PC-3 (cell line): ENCODE measurements around the gene NACC2. TPM values are rescaled to one million over a fixed set of nuclear protein-coding genes. Genes with fewer than 3 reads are reported as not detected.

Source experiments
- ATAC-seq: fragments of 200-7000 bp; cut with Tn5 transposase; 2 replicates; pipeline ENCODE4 v1.9.1; 2020; ENCODE audit warnings: mild to moderate bottlenecking, moderate library complexity
- BruUV-seq: library from RNA; stranded (reverse); fragments of 400-500 nt; replicated peaks from 2 replicates; lab custom pipeline; 2021; lab: Mats Ljungman, UMichigan
- CTCF ChIA-PET: fragments of 300-600 bp; sonication (Branson Sonifier 250); formaldehyde crosslinking; loops from one replicate; lab custom pipeline; 2022; ENCODE audit warnings: antibody characterized with exemption; lab: Charles Lee
- POLR2A ChIA-PET: fragments of 300-600 bp; sonication (Branson Sonifier 250); formaldehyde crosslinking; loops from one replicate; lab custom pipeline; 2022; ENCODE audit warnings: antibody characterized with exemption; ENCODE audit not compliant: unreplicated experiment; lab: Charles Lee
- DNase-seq: peaks from one replicate; pipeline ENCODE4 v3.0.0-alpha.2; 2015
- H2AFZ ChIP-seq: fragments of 300-600 bp; sonication (generic); 2 replicates; pipeline ENCODE4 v1.6.0; 2016; ENCODE audit warnings: antibody characterized with exemption, low read length
- H3F3A ChIP-seq: fragments of 300-600 bp; sonication (generic); one replicate; pipeline ENCODE4 v1.6.0; 2017; ENCODE audit warnings: antibody characterized with exemption, low read length, control low read depth, mild to moderate bottlenecking; ENCODE audit not compliant: unreplicated experiment
- H3K27ac ChIP-seq: fragments of 300-600 bp; sonication (generic); 2 replicates; pipeline ENCODE4 v1.5.1; 2016; ENCODE audit warnings: mild to moderate bottlenecking, low read length
- H3K27me3 ChIP-seq: fragments of 300-600 bp; sonication (generic); 2 replicates; pipeline ENCODE4 v1.6.1; 2016; ENCODE audit warnings: low read length, mixed read lengths
- H3K36me3 ChIP-seq: fragments of 300-600 bp; sonication (generic); 2 replicates; pipeline ENCODE4 v1.6.1; 2016; ENCODE audit warnings: low read depth, mixed run types, low read length, mixed read lengths
- H3K4me1 ChIP-seq: fragments of 300-600 bp; sonication (generic); 2 replicates; pipeline ENCODE4 v1.5.1; 2016; ENCODE audit warnings: low read length; ENCODE audit not compliant: insufficient read depth
- H3K4me2 ChIP-seq: fragments of 300-600 bp; sonication (generic); 2 replicates; pipeline ENCODE4 v1.6.0; 2016; ENCODE audit warnings: low read length
- H3K4me3 ChIP-seq: fragments of 300-600 bp; sonication (generic); 2 replicates; pipeline ENCODE4 v1.5.1; 2016; ENCODE audit warnings: mild to moderate bottlenecking, low read length, mixed read lengths
- H3K79me2 ChIP-seq: fragments of 300-600 bp; sonication (generic); 2 replicates; pipeline ENCODE4 v1.6.1; 2017; ENCODE audit warnings: low read length, mixed read lengths
- H3K9ac ChIP-seq: fragments of 300-600 bp; sonication (generic); 2 replicates; pipeline ENCODE4 v1.6.0; 2016; ENCODE audit warnings: mild to moderate bottlenecking, low read length
- H3K9me2 ChIP-seq: fragments of 300-600 bp; sonication (generic); replicated peaks from 2 replicates; pipeline ENCODE4 v1.6.1; 2016; ENCODE audit warnings: mixed run types, low read length, mixed read lengths
- H3K9me3 ChIP-seq: fragments of 300-600 bp; sonication (generic); 2 replicates; pipeline ENCODE4 v1.6.1; 2016; ENCODE audit warnings: low read length, mixed read lengths
- H4K20me1 ChIP-seq: fragments of 300-600 bp; sonication (generic); 2 replicates; pipeline ENCODE4 v1.6.1; 2016; ENCODE audit warnings: low read length, mixed read lengths
- CTCF ChIP-seq: fragments of 300-600 bp; sonication (generic); conservative IDR thresholded peaks from 2 replicates; pipeline ENCODE4 v1.5.1; 2017; ENCODE audit warnings: antibody characterized with exemption, low read depth, mild to moderate bottlenecking, low read length
- EZH2 ChIP-seq: fragments of 300-600 bp; sonication (generic); IDR thresholded peaks from one replicate; pipeline ENCODE4 v1.6.1; 2017; ENCODE audit warnings: antibody characterized with exemption, mild to moderate bottlenecking, low read length; ENCODE audit not compliant: unreplicated experiment
- EZH2phosphoT487 ChIP-seq: fragments of 300-600 bp; sonication (generic); IDR thresholded peaks from 2 replicates; pipeline ENCODE4 v1.6.1; 2018; ENCODE audit warnings: mild to moderate bottlenecking, antibody characterized with exemption, low read length, borderline replicate concordance
- intact Hi-C: fragments of 100-400 bp; cut with micrococcal nuclease; formaldehyde crosslinking; loops from 2 replicates; pipeline ENCODE4 v1.9.0; 2023
- total RNA-seq: library from RNA; depleted of rRNA; stranded (reverse); fragments of >200 nt; gene quantifications from 2 replicates; pipeline ENCODE4 v1.2.3, GENCODE V29; 2014

Gene NACC2
- total RNA-seq, 1 experiment from 2014 or later: 12.3 TPM

GRCh38 chr9:136077491-136077890, 17.6 kb downstream of the NACC2 start:
- intact Hi-C loops: no loop called here
- Histone ChIP-seq H3K9me2 (no peaks in the 10 kb centered on the region), H3K4me1 (no peaks in the 10 kb centered on the region), H3K36me3 (no peaks in the 10 kb centered on the region), H3K27me3 (no peaks in the 10 kb centered on the region), H3K9ac (no peak overlapping the region), H3K4me2 (no peak overlapping the region), H3K4me3 (no peak overlapping the region), H3F3A (no peaks in the 10 kb centered on the region), H2AFZ (no peak overlapping the region), H3K27ac (no peak overlapping the region), H4K20me1 (no peaks in the 10 kb centered on the region), H3K9me3 (no peaks in the 10 kb centered on the region), H3K79me2 (0 out of 2 replicates have a peak, but pooled peaks cover 3% of the 10 kb centered on the region)
- BruUV-seq: no TSS peak
- CTCF ChIA-PET: no interaction called here
- ATAC-seq: no peak
- no peak for DNase-seq
- TF ChIP-seq CTCF: no peak
- no peak for TF ChIP-seq EZH2phosphoT487
- TF ChIP-seq EZH2: no peak
- POLR2A ChIA-PET: no interaction called here

GRCh38 chr9:136075881-136076678, 19.0 kb downstream of the NACC2 start:
- H3K9ac ChIP-seq: no peak overlapping the region
- BruUV-seq: no TSS peak
- no peak for ATAC-seq
- H3K4me1 ChIP-seq: no peaks in the 10 kb centered on the region
- no peak overlapping the region for H3K4me2 ChIP-seq
- H3K9me3 ChIP-seq: no peaks in the 10 kb centered on the region
- H2AFZ ChIP-seq: no peak overlapping the region
- ChIA-PET POLR2A (no interaction called here), CTCF (no interaction called here)
- H3K36me3 ChIP-seq: no peaks in the 10 kb centered on the region
- H3K27me3 ChIP-seq: no peaks in the 10 kb centered on the region
- no peaks in the 10 kb centered on the region for H4K20me1 ChIP-seq
- no peak overlapping the region for H3K27ac ChIP-seq
- no peak for DNase-seq
- TF ChIP-seq EZH2 (no peak), EZH2phosphoT487 (no peak), CTCF (no peak)
- intact Hi-C loops: no loop called here
- no peaks in the 10 kb centered on the region for H3K9me2 ChIP-seq
- H3K4me3 ChIP-seq: no peak overlapping the region
- 0 out of 2 replicates have a peak, but pooled peaks cover 3% of the 10 kb centered on the region for H3K79me2 ChIP-seq
- H3F3A ChIP-seq: no peaks in the 10 kb centered on the region
